Tibial artery (tissue), 4 donors: ENCODE results near the gene PCDHGC5.

Source experiments
- DNase-seq, 2 donors: peaks; one replicate each; pipeline ENCODE4 v3.0.0-alpha.2; 2019
- H3K27ac ChIP-seq, 2 donors: fragments of 200-600 bp; sonication (generic) in 1 of 2; 1 replicate in 1 of 2; 2 replicates in 1 of 2; pipeline ENCODE4 v1.5.1; 2018 to 2019; ENCODE audit warnings: mild to moderate bottlenecking in 1 of 2
- H3K27me3 ChIP-seq, 2 donors: fragments of 200-600 bp; sonication (generic) in 1 of 2; one replicate each; pipeline versions ENCODE4 v1.5.1 to v1.6.0; 2016 to 2019
- H3K36me3 ChIP-seq, 3 donors: fragments of 200-600 bp; sonication (generic) in 2 of 3; one replicate each; pipeline ENCODE4 v1.5.1; 2016 to 2019; ENCODE audit warnings: mild to moderate bottlenecking in 2 of 3
- H3K4me1 ChIP-seq, 4 donors: fragments of 200-600 bp; sonication (generic) in 2 of 4; 1 replicate in 3 of 4; 2 replicates in 1 of 4; pipeline ENCODE4 v1.5.1; 2016 to 2019
- H3K4me3 ChIP-seq, 2 donors: fragments of 200-600 bp; sonication (generic) in 1 of 2; 1 replicate in 1 of 2; 2 replicates in 1 of 2; pipeline ENCODE4 v1.5.1; 2018 to 2019; ENCODE audit warnings: mild to moderate bottlenecking in 2 of 2
- H3K9me3 ChIP-seq, 3 donors: fragments of 200-600 bp; sonication (generic) in 1 of 3; one replicate each; pipeline ENCODE4 v1.5.1; 2016 to 2019
- intact Hi-C: fragments of 100-400 bp; cut with DNase I; formaldehyde crosslinking; loops from one replicate; pipeline ENCODE4 v1.15.0; 2023; ENCODE audit warnings: low total_unique reads
- TF ChIP-seq, protein P1 (sequence below), 2 experiments: fragments of 200-600 bp in 1 of 2; fragments of 450-650 bp in 1 of 2; IDR thresholded peaks; one replicate each; pipeline ENCODE4 v1.5.1; 2017 to 2019; ENCODE audit warnings: antibody characterized with exemption in 2 of 2, mild to moderate bottlenecking in 1 of 2, moderate library complexity in 1 of 2

PCDHGC5 gene

GRCh38 chr5:141475625-141476131 lies 13.2 kb upstream of the PCDHGC5 start, which contains the start of gene PCDHGC3:
Gene PCDHGC3 (plus strand): TSS chr5:141475966. CDS start chr5:141476117, 151 bp downstream.
- intact Hi-C loops: loop anchor here (2.0 to 5.0 kb wide), 2 partner anchors 37 to 49 kb away; no protein-coding TSS in a partner anchor
- H3K36me3 ChIP-seq: no peaks in the 10 kb centered on the region
- peak within 1 kb of the TSS; percentile 69 to 74 for H3K4me3 ChIP-seq
- no peaks in the 10 kb centered on the region for H3K9me3 ChIP-seq
- DNase-seq: peak; percentile 93 to 96
- no peaks in the 10 kb centered on the region for H3K27me3 ChIP-seq
- TF ChIP-seq, protein P1, sequence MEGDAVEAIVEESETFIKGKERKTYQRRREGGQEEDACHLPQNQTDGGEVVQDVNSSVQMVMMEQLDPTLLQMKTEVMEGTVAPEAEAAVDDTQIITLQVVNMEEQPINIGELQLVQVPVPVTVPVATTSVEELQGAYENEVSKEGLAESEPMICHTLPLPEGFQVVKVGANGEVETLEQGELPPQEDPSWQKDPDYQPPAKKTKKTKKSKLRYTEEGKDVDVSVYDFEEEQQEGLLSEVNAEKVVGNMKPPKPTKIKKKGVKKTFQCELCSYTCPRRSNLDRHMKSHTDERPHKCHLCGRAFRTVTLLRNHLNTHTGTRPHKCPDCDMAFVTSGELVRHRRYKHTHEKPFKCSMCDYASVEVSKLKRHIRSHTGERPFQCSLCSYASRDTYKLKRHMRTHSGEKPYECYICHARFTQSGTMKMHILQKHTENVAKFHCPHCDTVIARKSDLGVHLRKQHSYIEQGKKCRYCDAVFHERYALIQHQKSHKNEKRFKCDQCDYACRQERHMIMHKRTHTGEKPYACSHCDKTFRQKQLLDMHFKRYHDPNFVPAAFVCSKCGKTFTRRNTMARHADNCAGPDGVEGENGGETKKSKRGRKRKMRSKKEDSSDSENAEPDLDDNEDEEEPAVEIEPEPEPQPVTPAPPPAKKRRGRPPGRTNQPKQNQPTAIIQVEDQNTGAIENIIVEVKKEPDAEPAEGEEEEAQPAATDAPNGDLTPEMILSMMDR (IDR thresholded peaks at IDR 0.05): peak; percentile 24 to 56
- peaks cover 0 to 46% (median 37%) of the 10 kb centered on the region in 4 donors for H3K4me1 ChIP-seq
- H3K27ac ChIP-seq: peak within 1 kb of the TSS; percentile 84 to 87

DNA sequence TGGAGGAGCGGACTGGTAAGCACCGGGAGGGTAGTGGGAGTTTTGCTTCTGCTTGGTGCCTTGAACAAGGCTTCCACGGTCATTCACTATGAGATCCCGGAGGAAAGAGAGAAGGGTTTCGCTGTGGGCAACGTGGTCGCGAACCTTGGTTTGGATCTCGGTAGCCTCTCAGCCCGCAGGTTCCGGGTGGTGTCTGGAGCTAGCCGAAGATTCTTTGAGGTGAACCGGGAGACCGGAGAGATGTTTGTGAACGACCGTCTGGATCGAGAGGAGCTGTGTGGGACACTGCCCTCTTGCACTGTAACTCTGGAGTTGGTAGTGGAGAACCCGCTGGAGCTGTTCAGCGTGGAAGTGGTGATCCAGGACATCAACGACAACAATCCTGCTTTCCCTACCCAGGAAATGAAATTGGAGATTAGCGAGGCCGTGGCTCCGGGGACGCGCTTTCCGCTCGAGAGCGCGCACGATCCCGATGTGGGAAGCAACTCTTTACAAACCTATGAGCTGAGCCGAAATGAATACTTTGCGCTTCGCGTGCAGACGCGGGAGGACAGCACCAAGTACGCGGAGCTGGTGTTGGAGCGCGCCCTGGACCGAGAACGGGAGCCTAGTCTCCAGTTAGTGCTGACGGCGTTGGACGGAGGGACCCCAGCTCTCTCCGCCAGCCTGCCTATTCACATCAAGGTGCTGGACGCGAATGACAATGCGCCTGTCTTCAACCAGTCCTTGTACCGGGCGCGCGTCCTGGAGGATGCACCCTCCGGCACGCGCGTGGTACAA lies 12.6 kb upstream of the PCDHGC5 start:
- Histone ChIP-seq H3K27me3 (no peaks in the 10 kb centered on the region), H3K9me3 (no peaks in the 10 kb centered on the region), H3K4me1 (peaks cover 0 to 53% (median 39%) of the 10 kb centered on the region in 4 donors), H3K36me3 (no peaks in the 10 kb centered on the region), H3K4me3 (peak overlapping the region; percentile 69 to 74), H3K27ac (peak overlapping the region; percentile 84 to 87)
- TF ChIP-seq, protein P1 (IDR thresholded peaks at IDR 0.05): no peak
- intact Hi-C loops: loop anchor here (5.0 kb wide), 1 partner anchor 36 kb away; no protein-coding TSS in a partner anchor
- peak; percentile 68 to 83 for DNase-seq

DNA sequence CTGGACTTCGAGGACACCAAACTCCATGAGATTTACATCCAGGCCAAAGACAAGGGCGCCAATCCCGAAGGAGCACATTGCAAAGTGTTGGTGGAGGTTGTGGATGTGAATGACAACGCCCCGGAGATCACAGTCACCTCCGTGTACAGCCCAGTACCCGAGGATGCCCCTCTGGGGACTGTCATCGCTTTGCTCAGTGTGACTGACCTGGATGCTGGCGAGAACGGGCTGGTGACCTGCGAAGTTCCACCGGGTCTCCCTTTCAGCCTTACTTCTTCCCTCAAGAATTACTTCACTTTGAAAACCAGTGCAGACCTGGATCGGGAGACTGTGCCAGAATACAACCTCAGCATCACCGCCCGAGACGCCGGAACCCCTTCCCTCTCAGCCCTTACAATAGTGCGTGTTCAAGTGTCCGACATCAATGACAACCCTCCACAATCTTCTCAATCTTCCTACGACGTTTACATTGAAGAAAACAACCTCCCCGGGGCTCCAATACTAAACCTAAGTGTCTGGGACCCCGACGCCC lies 11.8 kb upstream of the PCDHGC5 start:
- Histone ChIP-seq H3K4me3 (peak overlapping the region; percentile 69 to 74), H3K36me3 (no peaks in the 10 kb centered on the region), H3K27ac (peak overlapping the region; percentile 84 to 87), H3K9me3 (no peaks in the 10 kb centered on the region), H3K27me3 (no peaks in the 10 kb centered on the region), H3K4me1 (peaks cover 0 to 56% (median 39%) of the 10 kb centered on the region in 4 donors)
- TF ChIP-seq, protein P1 (IDR thresholded peaks at IDR 0.05): no peak
- no peak for DNase-seq
- intact Hi-C loops: loop anchor here (5.0 kb wide), 1 partner anchor 35 kb away; no protein-coding TSS in a partner anchor

GRCh38 chr5:141477815-141478214 lies 11.1 kb upstream of the PCDHGC5 start:
- intact Hi-C loops: loop anchor here (5.0 kb wide), 1 partner anchor 34 kb away; no protein-coding TSS in a partner anchor
- TF ChIP-seq, protein P1 (IDR thresholded peaks at IDR 0.05): no peak

DNA sequence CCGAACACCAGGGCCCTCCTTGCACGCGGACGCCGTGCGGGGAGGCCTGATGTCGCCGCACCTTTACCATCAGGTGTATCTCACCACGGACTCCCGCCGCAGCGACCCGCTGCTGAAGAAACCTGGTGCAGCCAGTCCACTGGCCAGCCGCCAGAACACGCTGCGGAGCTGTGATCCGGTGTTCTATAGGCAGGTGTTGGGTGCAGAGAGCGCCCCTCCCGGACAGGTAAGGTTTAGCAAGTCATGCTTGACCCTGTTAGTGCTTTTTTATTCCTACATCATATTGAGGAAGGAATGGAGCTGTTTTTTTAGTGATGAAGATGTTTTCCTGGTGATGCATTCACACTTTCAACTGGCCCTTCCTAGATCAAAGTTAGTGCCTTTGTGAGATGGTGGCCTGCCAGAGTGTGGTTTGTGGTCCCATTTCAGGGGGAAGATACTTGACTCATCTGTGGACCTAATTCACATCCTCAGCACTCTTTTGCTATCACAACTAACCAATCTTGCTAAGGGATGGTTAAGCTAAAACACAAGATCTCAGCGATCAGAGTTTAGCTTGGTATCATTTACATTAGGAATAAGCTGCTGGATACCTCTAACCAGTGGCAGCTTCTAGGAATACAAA lies 10.4 kb upstream of the PCDHGC5 start:
- no peaks in the 10 kb centered on the region for H3K27me3 ChIP-seq
- no peak for DNase-seq
- peaks cover 0 to 65% (median 39%) of the 10 kb centered on the region in 4 donors for H3K4me1 ChIP-seq
- TF ChIP-seq, protein P1 (IDR thresholded peaks at IDR 0.05): no peak
- intact Hi-C loops: loop anchor here (5.0 kb wide), 1 partner anchor 34 kb away; no protein-coding TSS in a partner anchor
- H3K4me3 ChIP-seq: peak overlapping the region; percentile 69 to 74
- H3K9me3 ChIP-seq: no peaks in the 10 kb centered on the region
- H3K36me3 ChIP-seq: no peaks in the 10 kb centered on the region
- no peak overlapping the region for H3K27ac ChIP-seq

More at GRCh38 chr5:141477815-141478214, 11.1 kb upstream of the PCDHGC5 start:
- Histone ChIP-seq H3K27me3 (no peaks in the 10 kb centered on the region), H3K4me1 (peaks cover 0 to 59% (median 39%) of the 10 kb centered on the region in 4 donors), H3K4me3 (peak overlapping the region; percentile 69 to 74), H3K36me3 (no peaks in the 10 kb centered on the region), H3K27ac (peak overlapping the region in 1 of 2 donors; percentile 84), H3K9me3 (no peaks in the 10 kb centered on the region)
- no peak for DNase-seq
